HG02610 (cell line): Measurements from ENCODE around the gene FBXL2.
"Not testable (repeated sequence)": the region's sequence is repeated elsewhere in the genome, so short reads cannot be mapped to it uniquely, and the experiment has no call there.

Experiments used
- ATAC-seq: cut with Tn5 transposase; IDR thresholded peaks from one replicate; pipeline ENCODE4 v1.9.1; 2021; ENCODE audit warnings: mild to moderate bottlenecking, moderate library complexity; ENCODE audit not compliant: unreplicated experiment

FBXL2 gene

GRCh38 chr3:33380653-33381052, 103.4 kb downstream of the FBXL2 start:
- ATAC-seq: no peak

- ATAC-seq: no peak
These were observed 106.7 kb downstream of the FBXL2 start for GRCh38 chr3:33383951-33384350.

- ATAC-seq: no peak
These were observed 108.2 kb downstream of the FBXL2 start for GRCh38 chr3:33385423-33385822.

DNA sequence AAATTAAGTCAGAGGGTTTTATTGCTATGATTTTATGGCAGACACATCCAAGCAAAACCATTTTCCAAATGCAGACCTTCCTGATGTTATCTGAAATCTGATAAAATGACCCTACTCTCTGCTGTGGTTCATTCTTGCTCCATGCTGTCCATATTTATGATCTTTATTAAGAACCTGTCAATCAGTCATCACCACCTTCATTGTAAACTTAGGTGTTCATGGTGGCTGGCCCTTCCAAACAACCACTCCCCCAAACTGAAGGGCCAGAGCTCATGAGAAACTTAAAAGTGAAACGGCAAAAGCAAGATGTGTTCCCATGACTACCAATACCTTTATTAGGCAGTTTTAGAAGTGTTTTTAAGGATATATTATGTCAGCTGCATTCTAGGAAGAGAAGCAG, 109.4 kb downstream of the FBXL2 start:
- no peak for ATAC-seq

DNA sequence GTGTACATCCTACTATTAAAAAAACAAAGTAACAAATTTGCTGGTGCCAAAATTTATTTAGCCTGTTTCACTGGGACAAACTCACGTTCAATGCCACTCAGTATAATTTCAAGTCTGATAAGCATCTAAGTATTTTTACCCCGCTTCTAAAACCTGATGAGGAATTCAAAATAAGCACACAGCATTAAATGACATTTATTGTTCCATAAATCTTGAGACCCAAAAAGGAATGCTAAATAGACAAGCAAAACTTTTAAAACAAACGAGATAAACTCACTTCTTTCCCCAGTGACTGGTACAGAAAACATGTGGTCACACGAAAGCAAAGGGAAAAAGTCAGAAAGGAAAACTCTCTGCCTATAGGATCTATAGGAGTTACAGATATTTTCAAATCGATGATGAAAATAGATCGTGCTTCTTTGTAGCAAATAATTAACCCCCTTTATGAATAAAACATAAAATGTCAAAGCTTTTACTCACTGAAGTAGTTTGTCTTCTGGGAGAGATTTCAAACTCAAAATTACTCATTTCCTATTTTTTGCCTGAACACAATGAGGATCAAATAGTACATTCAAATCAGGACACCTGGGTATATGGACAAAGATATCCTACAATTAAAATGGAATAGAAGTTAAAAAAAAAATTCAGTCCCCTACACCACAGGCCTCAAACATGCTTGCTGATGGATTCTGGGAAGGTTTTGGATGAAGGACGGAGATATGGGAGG, 111.3 kb downstream of the FBXL2 start:
- no peak for ATAC-seq

- ATAC-seq: no peak
These were observed 112.7 kb downstream of the FBXL2 start for GRCh38 chr3:33389908-33390307.

DNA sequence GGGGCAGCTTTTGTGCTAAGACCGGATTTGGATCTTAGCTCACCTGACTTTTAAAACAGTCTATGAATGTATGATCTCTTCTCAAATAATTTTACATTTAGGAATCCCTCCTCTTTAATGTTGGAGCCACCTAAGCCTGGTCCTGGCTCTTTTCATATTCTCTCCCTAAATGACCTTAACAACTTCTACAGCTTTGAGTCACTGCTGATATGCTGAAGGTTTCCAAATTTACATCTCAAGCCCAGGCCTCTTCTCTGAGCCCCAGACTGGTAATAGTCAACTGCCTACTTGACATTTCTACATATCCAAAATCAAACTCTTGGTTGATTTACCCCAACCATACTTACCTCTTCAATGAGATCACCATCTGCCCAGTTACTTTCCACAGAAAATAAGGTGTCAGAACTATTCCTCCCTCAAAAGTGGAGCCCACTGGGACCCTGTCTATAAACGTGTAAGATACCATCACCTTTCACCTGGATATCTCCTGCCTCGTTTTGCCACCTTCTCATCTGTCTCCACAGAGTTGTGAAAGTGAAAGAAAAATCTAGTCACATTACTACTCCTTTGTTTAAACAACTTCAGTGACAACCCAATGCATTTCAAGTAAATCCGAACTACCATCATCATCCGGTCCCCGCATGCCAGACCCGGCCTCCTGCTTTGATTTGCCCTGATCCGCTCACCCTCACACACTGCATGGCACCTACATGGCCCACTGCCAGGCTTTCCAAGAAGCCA, 114.2 kb downstream of the FBXL2 start:
- ATAC-seq: no peak

- no peak for ATAC-seq
These were observed 114.9 kb downstream of the FBXL2 start for GRCh38 chr3:33392144-33392543.

DNA sequence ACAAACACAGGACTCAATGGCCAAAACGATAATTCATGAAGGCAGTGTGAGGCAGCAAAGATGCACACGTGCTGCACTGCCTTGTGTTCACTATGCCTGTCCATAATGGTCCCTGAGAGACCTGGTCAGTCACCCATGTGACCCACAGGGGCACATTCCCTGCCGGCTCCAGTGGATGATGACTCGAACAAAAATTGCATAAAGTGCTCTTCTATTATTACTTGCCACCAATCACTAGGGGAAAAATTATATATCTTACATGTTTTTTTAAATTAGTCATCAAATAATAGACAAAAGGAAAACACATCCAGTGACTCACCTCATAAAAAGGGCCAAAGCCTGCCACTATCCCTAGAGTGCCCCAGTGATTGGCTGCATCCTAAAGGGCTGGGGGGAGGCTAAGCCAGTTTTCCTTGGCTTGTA, 115.5 kb downstream of the FBXL2 start:
- no peak for ATAC-seq

GRCh38 chr3:33394403-33395054, 117.3 kb downstream of the FBXL2 start:
- ATAC-seq: no peak

- no peak for ATAC-seq
These were observed 118.7 kb downstream of the FBXL2 start for GRCh38 chr3:33395900-33396299.

- ATAC-seq: no peak
These were observed 121.2 kb downstream of the FBXL2 start for GRCh38 chr3:33398410-33398809.

GRCh38 chr3:33401781-33402180, 124.5 kb downstream of the FBXL2 start:
- no peak for ATAC-seq

DNA sequence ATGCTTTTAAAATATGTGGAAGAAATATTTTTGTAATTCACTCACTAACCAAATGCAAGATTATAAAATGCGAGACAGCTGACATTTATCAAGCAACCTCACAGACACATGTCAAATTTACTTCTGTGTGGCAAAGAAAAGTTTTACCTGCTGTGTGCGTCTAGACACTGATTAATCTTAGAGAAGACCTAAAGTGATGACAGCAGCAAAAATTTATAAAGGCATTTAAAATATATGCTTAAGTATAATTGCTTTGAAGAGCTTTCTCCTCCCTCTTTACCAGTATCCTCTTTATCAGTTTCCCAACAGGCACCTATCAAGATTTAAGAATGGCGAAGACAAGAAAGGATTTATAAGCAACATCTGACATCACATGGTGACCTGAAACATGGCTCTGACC, 125.7 kb downstream of the FBXL2 start:
- ATAC-seq: no peak

DNA sequence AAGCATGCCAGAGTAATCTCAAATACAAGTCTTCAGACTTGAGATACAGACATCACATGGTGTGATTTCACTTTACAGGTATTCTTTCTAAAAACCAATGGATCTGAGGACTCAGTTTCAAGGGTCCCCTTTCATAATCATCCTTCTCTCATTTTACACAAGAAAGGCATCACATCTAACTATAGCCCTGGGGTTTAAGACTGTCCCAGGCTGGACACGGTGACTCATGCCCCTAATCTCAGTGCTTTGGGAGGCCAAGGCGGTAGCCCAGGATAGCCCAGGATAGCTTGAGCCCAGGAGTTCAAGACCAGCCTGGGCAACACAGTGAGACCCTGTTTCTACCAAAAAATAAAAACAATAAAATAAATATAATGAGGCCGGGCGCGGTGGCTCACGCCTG, 126.5 kb downstream of the FBXL2 start:
- no peak for ATAC-seq

- not testable (repeated sequence) for ATAC-seq
These were observed 133.6 kb downstream of the FBXL2 start for GRCh38 chr3:33410816-33411215.

- ATAC-seq: no peak
These were observed 139.9 kb downstream of the FBXL2 start for GRCh38 chr3:33417066-33417673.

DNA sequence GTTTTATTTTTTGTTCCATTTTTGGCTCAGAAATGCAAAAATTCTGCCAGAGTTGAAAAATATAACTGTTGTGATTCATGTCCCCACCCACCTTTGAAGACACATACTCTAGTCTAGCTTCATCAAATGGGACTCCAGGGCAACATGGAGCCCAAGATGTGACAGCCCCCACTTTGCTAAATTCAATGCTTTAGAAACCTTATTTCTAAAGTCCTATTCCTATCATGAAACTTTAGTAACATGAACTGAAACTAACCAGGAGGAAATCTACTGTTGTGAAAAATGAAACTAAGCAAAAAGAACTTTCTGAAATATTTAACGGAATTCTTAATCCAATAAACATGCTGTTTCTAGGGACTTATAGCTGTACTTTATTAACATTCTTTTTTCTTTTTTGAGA, 142.7 kb downstream of the FBXL2 start:
- no peak for ATAC-seq

GRCh38 chr3:33420966-33421365, 143.7 kb downstream of the FBXL2 start:
- no peak for ATAC-seq

GRCh38 chr3:33424606-33425452, 147.6 kb downstream of the FBXL2 start:
- no peak for ATAC-seq

DNA sequence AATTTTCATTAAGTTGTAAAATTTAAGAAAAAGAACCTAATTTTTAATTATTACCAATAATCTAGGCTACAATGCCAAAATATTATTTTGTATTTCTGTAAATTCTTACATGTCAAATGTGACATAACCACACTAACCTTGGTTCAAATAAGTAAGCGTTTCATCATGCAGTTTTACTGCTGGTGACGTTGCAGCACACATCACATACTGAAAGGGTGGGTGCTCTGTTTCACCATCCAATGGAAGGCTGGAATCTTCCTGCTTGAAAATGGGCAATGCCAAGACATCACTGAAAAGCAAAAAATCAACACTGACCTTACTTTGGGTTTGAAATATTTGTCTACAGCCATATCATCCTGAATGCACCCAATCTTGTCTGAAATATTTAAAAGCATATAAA, 148.2 kb downstream of the FBXL2 start:
- ATAC-seq: no peak
